Measurements from ENCODE around the gene MTMR3.

MTMR3 gene

DNA sequence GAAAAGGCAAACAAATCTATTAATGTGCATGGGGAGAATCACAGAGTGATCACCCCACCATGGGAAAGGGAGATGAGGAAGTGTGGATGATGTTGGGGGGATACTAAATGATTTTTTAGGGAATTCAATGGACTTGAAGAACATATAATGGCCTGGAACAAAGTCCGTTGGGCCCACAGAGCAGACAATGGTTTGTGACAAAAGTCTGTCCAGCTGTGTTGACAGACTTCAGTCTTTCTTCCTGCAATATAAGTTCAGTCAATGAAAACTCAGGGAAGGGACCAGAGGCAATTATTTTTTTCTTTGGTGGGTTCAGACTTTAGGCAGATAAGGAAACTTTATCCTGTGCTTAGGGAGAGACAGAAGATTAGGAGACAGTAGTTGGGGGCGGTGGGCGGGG is 179.3 kb downstream of the MTMR3 start:
- H3K4me3 ChIP-seq (ENCODE audit: low read depth in 1 of 2, low read length in 2 of 2), result no peak overlapping the region
- no peak for TF ChIP-seq CTCF (IDR thresholded peaks at IDR 0.05; ENCODE audit: borderline replicate concordance, extremely low read depth, low read length, poor library complexity, severe bottlenecking)
- TF ChIP-seq EZH2 (IDR thresholded peaks at IDR 0.05; ENCODE audit: borderline replicate concordance, low read depth, low read length, severe bottlenecking), result no peak
- no peak overlapping the region for H2AFZ ChIP-seq (ENCODE audit: low read depth, low read length)
- DNase-seq (no peak), ATAC-seq (ENCODE audit: insufficient read depth, low read depth) (no peak)
- no peak overlapping the region for H3K27ac ChIP-seq (ENCODE audit: low read length)
- no peak overlapping the region for H3K9ac ChIP-seq (ENCODE audit: low read depth, low read length)
- no peaks in the 10 kb centered on the region for H4K20me1 ChIP-seq (ENCODE audit: insufficient read depth, low read length)
- no peaks in the 10 kb centered on the region for H3K36me3 ChIP-seq (ENCODE audit: insufficient read depth, low read length)
- no peaks in the 10 kb centered on the region for H3K4me1 ChIP-seq (ENCODE audit: insufficient read depth, low read length)
- no peaks in the 10 kb centered on the region for H3K27me3 ChIP-seq (ENCODE audit: insufficient read depth, low read length, poor library complexity)
- peaks cover 12% of the 10 kb centered on the region for H3K9me3 ChIP-seq (ENCODE audit: insufficient read depth, low read length, severe bottlenecking)
- no peaks in the 10 kb centered on the region for H3K79me2 ChIP-seq (ENCODE audit: insufficient read depth, low read length)
- H3K4me2 ChIP-seq (ENCODE audit: insufficient read depth, low read length), result no peak overlapping the region

DNA sequence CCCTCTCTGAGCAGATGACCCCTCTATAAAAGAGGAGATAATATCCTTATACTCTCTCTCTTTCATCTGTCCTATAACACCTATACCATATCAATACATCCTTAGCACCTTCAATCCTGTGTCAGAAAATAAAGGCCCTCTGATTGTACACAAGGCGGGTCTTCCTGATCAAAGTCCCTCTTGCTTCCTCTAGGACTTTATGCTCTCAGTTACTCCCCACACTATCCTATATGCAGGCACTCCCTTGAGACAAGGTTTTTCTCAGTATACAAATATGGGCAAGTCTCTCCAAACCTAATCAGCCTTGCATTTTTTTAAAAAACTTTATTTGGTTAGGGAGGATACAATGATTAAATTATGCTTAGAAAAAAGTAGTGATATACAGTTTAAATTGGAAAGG is 180.0 kb downstream of the MTMR3 start:
- Histone ChIP-seq H3K27ac (ENCODE audit: low read length) (no peak overlapping the region), H4K20me1 (ENCODE audit: insufficient read depth, low read length) (no peaks in the 10 kb centered on the region), H3K9me3 (ENCODE audit: insufficient read depth, low read length, severe bottlenecking) (peaks cover 12% of the 10 kb centered on the region), H3K4me3 (ENCODE audit: low read depth in 1 of 2, low read length in 2 of 2) (no peak overlapping the region), H3K79me2 (ENCODE audit: insufficient read depth, low read length) (no peaks in the 10 kb centered on the region), H3K27me3 (ENCODE audit: insufficient read depth, low read length, poor library complexity) (no peaks in the 10 kb centered on the region), H2AFZ (ENCODE audit: low read depth, low read length) (no peak overlapping the region), H3K4me1 (ENCODE audit: insufficient read depth, low read length) (no peaks in the 10 kb centered on the region), H3K4me2 (ENCODE audit: insufficient read depth, low read length) (no peak overlapping the region), H3K36me3 (ENCODE audit: insufficient read depth, low read length) (no peaks in the 10 kb centered on the region), H3K9ac (ENCODE audit: low read depth, low read length) (no peak overlapping the region)
- no peak for TF ChIP-seq EZH2 (IDR thresholded peaks at IDR 0.05; ENCODE audit: borderline replicate concordance, low read depth, low read length, severe bottlenecking)
- no peak for TF ChIP-seq CTCF (IDR thresholded peaks at IDR 0.05; ENCODE audit: borderline replicate concordance, extremely low read depth, low read length, poor library complexity, severe bottlenecking)
- no peak for DNase-seq
- ATAC-seq (ENCODE audit: insufficient read depth, low read depth), result no peak

GRCh38 chr22:30064172-30064571 is 181.2 kb downstream of the MTMR3 start:
- peaks cover 10% of the 10 kb centered on the region for H3K9me3 ChIP-seq (ENCODE audit: insufficient read depth, low read length, severe bottlenecking)
- no peaks in the 10 kb centered on the region for H3K27me3 ChIP-seq (ENCODE audit: insufficient read depth, low read length, poor library complexity)
- no peak overlapping the region for H3K4me3 ChIP-seq (ENCODE audit: low read depth in 1 of 2, low read length in 2 of 2)
- TF ChIP-seq EZH2 (IDR thresholded peaks at IDR 0.05; ENCODE audit: borderline replicate concordance, low read depth, low read length, severe bottlenecking) (no peak), CTCF (IDR thresholded peaks at IDR 0.05; ENCODE audit: borderline replicate concordance, extremely low read depth, low read length, poor library complexity, severe bottlenecking) (no peak)
- H3K79me2 ChIP-seq (ENCODE audit: insufficient read depth, low read length), result no peaks in the 10 kb centered on the region
- no peak overlapping the region for H3K27ac ChIP-seq (ENCODE audit: low read length)
- no peaks in the 10 kb centered on the region for H3K36me3 ChIP-seq (ENCODE audit: insufficient read depth, low read length)
- H3K4me1 ChIP-seq (ENCODE audit: insufficient read depth, low read length), result no peaks in the 10 kb centered on the region
- H4K20me1 ChIP-seq (ENCODE audit: insufficient read depth, low read length), result no peaks in the 10 kb centered on the region
- no peak overlapping the region for H2AFZ ChIP-seq (ENCODE audit: low read depth, low read length)
- H3K4me2 ChIP-seq (ENCODE audit: insufficient read depth, low read length), result no peak overlapping the region
- no peak for ATAC-seq (ENCODE audit: insufficient read depth, low read depth)
- no peak overlapping the region for H3K9ac ChIP-seq (ENCODE audit: low read depth, low read length)
- no peak for DNase-seq

- no peak overlapping the region for H3K27ac ChIP-seq (ENCODE audit: low read length)
- H3K36me3 ChIP-seq (ENCODE audit: insufficient read depth, low read length), result no peaks in the 10 kb centered on the region
- no peaks in the 10 kb centered on the region for H3K79me2 ChIP-seq (ENCODE audit: insufficient read depth, low read length)
- no peaks in the 10 kb centered on the region for H3K27me3 ChIP-seq (ENCODE audit: insufficient read depth, low read length, poor library complexity)
- H3K4me2 ChIP-seq (ENCODE audit: insufficient read depth, low read length), result no peak overlapping the region
- DNase-seq, result no peak
- H3K9me3 ChIP-seq (ENCODE audit: insufficient read depth, low read length, severe bottlenecking), result no peaks in the 10 kb centered on the region
- ATAC-seq (ENCODE audit: insufficient read depth, low read depth), result no peak
- 0 out of 2 replicates have a peak, but pooled peaks cover 3% of the 10 kb centered on the region for H3K4me1 ChIP-seq (ENCODE audit: insufficient read depth, low read length)
- H3K9ac ChIP-seq (ENCODE audit: low read depth, low read length), result no peak overlapping the region
- no peaks in the 10 kb centered on the region for H4K20me1 ChIP-seq (ENCODE audit: insufficient read depth, low read length)
- TF ChIP-seq EZH2 (IDR thresholded peaks at IDR 0.05; ENCODE audit: borderline replicate concordance, low read depth, low read length, severe bottlenecking) (no peak), CTCF (IDR thresholded peaks at IDR 0.05; ENCODE audit: borderline replicate concordance, extremely low read depth, low read length, poor library complexity, severe bottlenecking) (no peak)
- H3K4me3 ChIP-seq (ENCODE audit: low read depth in 1 of 2, low read length in 2 of 2), result no peak overlapping the region
- H2AFZ ChIP-seq (ENCODE audit: low read depth, low read length), result no peak overlapping the region
Observed at GRCh38 chr22:30073743-30074142, 190.8 kb downstream of the MTMR3 start.
